GM18867 (cell line): ENCODE measurements around the gene ZCCHC17.
"Not testable (repeated sequence)": the region's sequence is repeated elsewhere in the genome, so short reads cannot be mapped to it uniquely, and the experiment has no call there.

Experiments
- ATAC-seq: cut with Tn5 transposase; IDR thresholded peaks from one replicate; pipeline ENCODE4 v1.9.1; 2021; ENCODE audit warnings: mild to moderate bottlenecking, moderate library complexity; ENCODE audit not compliant: unreplicated experiment

Gene ZCCHC17, protein sequence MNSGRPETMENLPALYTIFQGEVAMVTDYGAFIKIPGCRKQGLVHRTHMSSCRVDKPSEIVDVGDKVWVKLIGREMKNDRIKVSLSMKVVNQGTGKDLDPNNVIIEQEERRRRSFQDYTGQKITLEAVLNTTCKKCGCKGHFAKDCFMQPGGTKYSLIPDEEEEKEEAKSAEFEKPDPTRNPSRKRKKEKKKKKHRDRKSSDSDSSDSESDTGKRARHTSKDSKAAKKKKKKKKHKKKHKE

DNA sequence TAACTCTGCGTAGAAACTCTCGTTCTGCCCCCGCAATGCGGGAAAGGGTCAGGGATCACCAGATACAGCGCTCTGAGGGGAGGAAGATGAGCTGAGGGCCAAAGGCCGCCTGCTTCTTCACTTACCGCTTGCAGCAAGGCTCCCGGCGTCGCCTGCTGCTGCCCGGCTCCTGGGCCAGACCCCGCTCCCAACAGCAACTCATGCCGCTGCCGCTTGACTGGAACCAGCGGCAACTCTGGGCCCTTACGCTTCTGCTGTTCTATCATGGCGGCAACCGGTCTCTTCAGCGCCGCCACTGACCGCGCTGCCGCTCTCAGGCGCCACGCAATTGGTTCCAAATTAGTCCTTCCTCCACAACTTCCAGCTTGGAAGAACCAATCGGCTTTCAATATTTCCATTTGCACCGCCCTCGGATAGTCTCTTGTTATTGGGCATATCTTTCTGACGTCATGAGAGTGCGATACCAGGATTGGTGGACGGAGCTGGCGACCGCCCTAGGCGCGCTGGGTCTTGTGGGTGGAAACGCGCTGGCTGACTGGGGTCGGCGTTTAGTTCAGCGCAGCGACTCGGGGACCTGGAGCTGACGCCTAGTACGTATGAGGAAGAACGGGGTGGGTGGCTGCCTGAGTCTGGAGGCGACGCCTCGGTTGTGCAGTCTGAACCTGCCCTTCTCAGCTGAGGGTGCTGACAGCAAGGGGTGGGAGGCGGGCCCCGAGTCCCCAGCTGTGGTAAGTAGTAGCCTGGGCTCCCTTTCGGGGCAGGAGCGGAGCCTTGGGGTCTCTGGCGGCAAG is at the start of gene ZCCHC17, which contains the start of gene SNRNP40:
TSS of gene ZCCHC17 (plus strand) at position 547 of the 791 bp plus-strand sequence. CDS start 13,067 bp downstream, outside the sequence.
TSS of gene SNRNP40 (minus strand) at position 303 of the 791 bp plus-strand sequence. CDS start at position 266, 37 bp downstream.
- peak; percentile 94 for ATAC-seq

DNA sequence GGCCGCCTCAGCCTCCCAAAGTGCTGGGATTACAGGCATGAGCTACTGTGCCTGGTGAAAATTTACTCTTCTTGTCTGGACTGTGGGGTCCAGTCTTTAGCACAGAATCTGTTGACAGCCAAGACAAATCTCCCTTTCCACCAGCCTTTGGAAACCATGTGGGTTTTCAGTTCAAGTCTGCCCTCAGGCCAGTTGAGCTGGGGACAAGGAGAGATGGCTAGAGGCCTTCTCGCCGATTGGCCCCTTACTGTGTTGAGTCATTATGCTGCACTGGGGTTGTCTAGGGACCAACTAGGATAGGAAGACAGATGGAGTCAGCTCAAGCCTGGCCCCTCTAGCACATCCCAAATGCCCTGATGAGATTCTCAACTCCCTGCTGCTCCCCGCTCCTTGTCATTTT is 48.6 kb upstream of the ZCCHC17 start:
- ATAC-seq: no peak

DNA sequence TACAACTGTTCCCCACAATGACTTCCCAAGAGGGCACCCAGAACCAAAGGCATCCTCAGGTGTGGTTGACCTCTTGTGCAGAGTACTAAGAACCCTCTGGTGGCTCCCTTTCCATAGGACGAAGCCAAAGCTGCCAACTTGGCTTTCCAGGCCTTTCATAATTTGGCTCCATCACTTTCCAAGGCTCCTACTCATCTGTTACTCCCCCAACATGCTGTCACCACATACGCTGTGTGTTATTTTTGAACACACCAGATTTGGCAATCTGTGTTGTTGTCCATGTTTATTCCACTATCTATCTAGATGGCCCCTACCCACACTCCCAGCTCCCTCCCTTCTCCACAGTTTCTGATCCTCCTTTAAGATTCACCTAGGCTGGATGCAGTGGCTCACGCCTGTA is 47.0 kb upstream of the ZCCHC17 start:
- no peak for ATAC-seq

DNA sequence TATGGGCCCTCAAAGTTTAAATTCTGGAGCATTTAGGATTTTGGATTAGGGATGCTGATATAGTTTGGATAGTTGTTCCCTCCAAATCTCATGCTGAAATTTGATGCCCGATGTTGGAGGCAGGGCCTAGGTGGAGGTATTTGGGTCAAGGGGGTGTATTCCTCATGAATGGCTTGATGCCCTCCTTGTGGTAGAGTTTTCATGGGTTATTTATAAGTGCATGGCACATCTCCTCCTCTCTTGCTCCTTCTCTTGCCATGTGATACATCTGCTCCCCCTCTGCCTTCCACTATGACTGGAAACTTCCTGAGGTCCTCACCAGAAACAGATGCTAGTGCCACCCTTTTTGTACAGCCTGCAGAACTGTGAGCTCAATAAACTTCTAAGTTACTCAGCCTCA is 39.6 kb upstream of the ZCCHC17 start:
- no peak for ATAC-seq

DNA sequence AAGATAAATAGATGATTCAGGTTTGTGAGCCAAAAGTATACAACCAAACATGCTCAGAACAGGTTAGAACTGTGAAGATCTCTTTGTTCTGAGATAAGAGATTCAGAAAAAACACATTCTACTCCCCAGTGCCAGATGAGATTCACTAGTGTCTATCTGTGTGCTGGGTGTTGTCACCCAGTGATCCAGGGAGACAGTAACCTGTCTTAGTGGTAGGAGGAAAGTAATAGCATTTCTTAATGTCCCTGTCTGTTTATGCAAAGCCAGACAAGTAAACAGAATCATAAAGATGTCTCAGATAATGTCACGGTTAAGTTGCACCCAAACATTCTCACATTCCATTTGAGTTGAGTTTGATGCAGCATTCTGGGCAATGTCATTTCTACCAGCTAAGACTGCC is 38.3 kb upstream of the ZCCHC17 start:
- ATAC-seq: no peak

DNA sequence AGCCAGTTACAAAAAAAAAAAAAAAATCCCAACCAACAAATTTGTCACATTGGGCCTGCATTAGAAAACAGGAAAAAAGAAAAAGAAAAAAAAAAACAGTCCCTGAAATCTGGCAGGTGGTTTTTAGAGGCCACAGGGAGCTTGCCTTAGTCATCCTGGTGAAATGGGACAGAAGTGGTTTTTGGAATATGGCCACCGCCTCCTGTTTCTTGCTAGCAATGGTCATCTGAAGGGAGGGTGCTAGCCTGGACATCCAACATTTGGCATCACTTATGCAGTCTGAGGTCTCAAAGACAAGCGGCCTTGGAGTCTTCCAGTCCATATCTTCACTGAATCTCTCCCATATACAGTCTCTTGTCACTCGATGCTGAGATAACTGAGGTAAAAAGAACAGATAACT is 37.1 kb upstream of the ZCCHC17 start:
- ATAC-seq: no peak

DNA sequence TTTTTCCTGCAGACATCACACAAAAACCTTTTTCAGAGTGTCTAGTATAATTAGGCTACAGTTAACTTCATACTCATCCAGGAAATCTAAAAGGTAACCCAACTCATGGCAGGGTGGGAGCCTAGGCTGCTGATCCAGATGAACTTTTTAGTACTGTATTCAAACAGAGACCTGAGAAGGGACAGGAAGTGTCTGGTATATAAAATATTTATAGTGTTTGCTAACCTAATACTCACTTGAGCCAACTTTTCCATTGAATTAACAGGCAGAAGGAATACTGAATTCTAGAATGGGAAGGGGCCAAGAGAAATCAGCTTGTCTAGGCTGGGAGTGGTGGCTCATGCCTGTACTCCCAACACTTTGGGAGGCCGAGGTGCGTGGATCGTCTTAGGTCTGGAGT is 34.9 kb upstream of the ZCCHC17 start:
- no peak for ATAC-seq

DNA sequence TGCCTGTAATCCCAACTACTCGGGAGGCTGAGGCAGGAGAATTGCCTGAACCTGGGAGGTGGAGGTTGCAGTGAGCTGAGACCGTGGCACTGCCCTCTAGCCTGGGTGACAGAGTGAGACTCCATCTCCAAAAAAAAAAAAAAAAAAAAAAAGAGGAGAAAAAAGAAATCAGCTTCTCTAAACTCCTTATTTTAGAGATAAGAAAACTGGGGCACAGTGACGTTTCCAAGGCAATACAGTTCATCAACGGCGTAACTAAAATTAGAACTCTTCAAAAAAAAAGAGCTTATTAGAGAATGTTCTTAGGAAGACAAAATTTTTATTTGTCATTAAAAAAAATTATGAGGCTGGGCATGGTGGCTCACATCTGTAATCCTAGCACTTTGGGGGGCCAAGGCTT is 34.4 kb upstream of the ZCCHC17 start:
- ATAC-seq: not testable (repeated sequence)

DNA sequence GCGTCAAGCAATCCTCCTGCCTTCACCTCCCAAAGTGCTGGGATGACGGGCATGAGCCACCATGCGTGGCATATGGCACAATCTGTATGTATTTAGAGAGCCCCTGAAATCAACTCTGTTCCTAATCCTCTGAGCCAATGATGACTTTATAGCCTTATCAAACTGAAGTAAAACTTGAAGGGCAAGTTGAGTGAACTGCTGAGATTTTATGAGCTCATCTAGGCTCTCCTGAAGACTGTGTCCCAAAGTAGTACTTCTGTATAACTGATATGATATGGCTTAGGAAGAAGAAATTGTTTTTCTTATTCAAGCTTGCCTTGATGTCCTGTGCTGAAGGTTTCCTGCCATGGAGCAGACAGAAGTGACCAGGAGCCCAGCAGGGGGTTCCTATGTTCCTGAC is 33.4 kb upstream of the ZCCHC17 start:
- ATAC-seq: no peak

DNA sequence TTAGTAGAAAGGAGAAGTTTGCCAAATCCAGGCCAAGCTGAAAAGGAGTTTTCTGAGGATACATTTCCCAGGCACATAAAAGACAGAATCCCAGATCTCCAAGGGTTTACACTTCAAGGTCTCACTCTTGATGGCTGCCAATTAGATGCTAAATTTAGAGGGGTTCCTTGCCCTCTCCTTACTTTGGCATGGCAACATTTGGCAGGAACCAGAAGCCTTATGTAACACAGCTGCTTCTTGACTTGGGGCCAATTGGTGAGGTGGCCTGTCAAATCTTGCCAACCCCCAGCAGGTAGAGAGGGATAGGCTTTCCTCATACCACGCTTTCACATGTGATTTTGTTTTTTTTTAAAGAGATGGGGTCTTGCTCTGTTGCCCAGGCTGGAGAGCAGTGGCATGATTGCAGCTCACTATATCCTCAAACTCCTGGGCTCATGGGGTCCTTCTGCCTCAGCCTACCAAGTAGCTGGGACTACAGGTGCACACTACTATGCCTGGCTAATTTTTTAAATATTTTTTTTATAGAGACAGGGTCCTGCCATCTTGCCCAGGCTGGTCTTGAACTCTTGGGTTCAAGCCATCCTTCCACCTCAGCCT is 31.9 kb upstream of the ZCCHC17 start:
- ATAC-seq: no peak

DNA sequence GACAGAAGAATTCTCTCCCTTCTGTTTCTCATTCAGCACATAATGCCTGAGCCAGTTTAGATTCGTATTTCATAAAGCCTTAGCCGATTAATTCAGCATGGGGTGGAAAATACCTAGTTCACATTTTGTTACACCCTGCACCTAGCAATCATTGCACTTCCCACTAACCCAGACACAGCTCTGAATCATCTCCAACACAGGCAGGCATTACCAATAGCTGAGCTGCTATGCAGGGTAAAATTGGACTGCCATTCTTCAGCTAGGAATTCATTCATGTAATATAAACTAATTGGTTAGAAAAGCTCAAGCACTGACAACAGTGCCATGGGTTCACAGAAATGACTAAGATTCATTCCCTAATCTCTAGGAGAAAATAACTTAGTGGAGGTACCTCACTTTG is 30.3 kb upstream of the ZCCHC17 start:
- no peak for ATAC-seq

DNA sequence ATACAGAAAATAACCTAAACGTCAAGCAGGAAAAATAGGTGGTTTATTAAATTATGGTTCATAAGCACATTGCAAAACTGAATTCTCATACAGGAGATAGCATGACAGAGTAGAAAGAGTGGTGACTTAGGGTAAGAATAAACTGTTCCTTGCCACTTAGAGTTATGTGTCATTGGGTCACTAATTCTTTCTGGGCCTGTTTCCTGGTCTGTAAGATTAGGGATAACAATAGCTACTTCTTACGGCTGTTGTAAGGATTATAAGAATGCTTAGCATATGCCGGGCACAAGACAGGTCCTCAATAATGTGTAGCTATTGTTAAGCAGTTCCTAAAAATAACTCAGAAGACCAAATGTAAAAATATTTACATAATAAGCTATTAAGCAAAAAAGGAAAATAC is 24.5 kb upstream of the ZCCHC17 start:
- no peak for ATAC-seq

DNA sequence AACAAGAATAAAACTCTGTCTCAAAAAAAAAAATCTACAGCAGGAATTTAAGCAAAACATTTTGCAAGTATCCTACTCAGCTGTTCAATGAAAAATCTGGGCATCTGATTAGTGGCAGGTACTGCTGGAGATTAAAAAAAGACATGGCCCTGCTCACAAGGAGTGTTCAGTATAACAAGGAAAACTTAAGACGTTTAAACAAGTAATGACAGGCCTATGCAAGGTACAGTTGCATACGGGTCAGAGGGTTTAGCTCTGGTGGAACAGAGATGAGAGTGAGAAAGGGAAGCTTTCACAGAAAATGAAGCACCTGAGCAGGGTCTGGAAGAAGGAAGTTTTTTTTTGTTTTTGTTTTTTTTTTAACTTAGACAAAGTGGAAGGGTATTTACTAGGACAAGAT is 23.2 kb upstream of the ZCCHC17 start:
- no peak for ATAC-seq

DNA sequence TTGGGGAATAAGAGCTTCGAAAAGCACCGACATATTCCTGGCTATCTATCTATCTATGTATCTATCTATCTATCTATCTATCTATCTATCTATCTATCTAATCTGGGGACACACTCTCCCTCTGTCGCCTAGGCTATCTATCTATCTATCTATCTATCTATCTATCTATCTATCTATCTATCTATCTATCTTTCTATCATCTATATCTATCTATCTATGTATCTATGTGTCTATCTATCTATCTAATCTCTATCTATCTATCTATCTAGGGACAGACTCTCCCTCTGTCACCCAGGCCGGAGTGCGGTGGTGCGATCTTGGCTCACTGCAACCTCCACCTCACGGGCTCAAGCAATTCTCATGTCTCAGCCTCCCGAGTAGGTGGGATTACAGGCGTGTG is 14.4 kb upstream of the ZCCHC17 start:
- ATAC-seq: not testable (repeated sequence)

DNA sequence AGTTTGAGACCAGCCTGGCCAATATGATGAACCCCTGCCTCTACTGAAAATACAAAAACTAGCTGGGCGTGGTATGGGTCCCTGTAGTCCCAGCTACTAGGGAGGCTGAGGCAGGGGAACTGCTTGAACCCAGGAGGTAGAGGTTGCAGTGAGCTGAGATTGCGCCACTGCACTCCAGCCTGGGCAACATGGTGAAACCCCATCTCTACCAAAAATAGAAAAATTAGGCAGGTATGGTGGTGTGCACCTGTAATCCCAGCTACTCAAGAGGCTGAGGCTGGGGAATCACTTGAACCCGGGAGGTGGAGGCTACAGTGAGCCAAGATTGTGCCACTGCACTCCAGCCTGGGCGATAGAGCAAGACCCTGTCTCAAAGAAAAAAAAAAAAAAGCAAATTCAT is 9.0 kb upstream of the ZCCHC17 start:
- ATAC-seq: not testable (repeated sequence)

DNA sequence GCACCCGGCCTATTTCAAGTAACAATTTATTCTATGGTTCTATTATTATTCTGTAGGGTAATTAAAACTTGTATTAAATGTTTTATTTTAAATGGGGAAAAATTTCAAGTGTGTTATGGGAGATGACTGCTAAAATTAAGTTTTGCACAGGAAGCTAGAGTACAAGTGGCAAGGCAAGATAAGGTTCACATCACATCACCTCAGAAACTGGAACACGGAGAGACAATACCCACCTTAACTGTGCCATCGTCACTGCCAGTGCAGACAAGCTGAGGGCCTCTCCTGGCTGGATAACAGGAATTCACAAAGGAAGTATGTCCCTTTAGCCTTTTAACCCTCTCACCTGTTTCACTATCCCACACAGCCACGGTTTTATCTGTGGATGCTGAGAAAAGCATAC is 7.8 kb upstream of the ZCCHC17 start:
- no peak for ATAC-seq

DNA sequence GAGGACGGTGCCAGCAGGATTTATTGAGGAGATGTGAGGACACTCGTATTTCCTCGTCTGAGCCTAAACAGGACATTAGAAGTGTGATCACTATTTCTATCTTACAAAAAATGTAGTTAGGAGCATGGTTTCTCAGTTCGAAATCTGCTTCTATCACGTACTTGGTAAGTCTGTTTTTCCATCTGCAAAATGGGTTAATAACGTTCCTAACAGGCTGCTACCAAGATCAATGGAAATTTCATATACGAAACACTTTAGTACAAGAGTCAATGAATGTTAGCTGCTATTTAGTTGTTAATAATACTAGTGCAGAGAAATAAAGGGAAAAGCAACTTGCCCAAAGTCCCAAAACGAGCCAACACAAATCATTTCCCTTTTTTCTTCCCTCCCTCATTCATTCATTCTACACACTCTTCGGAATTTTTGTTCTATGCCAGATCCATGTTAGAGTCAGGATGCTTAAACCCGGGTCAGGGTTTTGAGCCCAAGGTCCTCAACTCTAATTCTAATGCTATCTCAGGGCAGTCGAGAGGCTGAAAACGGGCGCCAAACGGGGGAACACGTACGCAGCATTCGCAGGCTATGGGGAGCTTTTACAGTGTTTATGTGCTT is 852 bp upstream of the ZCCHC17 start:
- no peak for ATAC-seq

DNA sequence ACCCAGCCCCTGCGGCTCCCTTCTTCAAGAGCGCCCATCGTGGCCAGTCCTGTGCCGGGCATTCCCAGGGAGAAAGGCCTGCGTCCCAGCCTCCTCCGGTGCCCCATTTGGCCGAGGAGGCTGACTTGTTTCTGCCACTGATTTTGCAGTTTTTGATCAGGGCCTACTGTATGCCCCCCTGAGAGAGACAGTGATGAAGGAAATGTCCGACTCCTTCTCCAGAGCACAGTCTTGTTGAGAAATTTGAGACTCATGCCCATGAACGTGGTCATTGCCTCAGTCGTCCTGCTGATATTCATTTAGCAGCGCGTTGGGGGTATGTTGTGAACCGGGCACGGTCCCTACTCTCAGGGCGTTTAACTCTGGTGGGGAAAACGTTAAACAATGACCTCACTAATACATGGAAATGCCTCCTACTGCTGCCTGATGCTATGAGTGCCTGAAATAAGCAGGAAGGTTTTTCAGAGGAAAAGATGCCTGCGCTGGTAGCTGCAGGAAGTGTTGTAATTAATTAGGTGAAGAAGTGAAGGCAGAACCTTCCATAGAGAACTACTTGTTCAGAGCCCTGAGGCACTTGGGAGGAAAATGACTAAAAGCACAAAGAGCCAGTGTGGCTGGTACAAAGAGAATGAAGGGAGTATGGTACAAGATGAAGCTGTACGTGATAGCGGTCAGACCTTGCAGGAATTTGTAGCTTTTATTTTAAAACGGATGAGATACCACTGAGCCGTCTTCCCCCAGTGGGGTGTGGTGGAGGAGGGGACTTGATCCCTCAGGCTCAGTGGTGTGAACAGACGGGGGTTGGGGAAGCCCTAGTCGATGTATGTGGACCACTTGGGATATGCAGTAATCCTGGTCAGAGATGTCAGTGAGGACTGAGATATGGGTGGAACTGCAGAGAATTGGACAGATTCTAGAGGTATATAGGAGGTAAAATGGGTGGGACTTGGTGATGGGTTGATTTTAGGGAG is 730 bp downstream of the ZCCHC17 start:
- ATAC-seq: no peak

DNA sequence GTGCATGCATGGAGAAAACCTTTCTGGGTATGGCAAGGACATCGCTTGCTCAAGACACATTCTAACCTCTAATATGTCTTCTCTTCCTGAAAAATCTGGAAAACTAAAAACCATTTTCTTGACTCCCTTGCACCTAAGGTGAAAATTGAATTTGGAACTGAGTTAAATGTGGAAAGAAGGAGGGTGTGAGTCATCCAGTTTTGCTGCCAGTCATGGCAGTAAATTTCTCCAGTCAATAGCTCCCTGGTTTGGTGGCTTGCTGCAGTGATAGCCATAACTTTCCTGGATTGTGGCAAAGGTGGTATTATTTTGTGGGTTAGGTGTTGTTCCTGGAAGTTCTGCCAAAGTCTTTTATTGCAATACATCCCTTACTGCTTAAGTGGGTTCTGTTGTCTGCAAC is 2.5 kb downstream of the ZCCHC17 start:
- ATAC-seq: no peak

DNA sequence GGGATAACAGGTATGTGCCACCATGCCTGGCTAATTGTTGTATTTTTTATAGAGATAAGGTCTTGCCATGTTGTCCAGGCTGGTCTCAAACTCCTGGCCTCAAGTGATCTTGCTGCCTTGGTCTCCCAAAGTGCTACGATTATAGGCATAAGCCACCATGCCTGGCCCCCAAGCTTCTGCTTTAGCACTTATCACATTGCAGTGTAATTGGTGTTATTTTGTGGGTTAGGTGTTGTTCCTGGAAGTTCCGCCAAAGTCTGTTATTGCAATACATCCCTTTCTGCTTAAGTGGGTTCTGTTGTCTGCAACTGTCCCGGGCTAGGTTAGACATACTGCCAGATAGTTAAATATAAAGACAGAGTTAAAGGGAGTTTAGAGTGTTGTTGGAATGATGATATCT is 3.4 kb downstream of the ZCCHC17 start:
- ATAC-seq: no peak
